GM12892 (cell line): ENCODE results near the gene DSG3.

Experiments used
- POLR2A ChIP-seq: IDR thresholded peaks from 2 replicates; pipeline ENCODE4 v1.6.1; 2011; ENCODE audit warnings: low read depth, low read length, control low read depth
- POLR2AphosphoS5 ChIP-seq: IDR thresholded peaks from 2 replicates; pipeline ENCODE4 v1.6.1; 2011; ENCODE audit warnings: low read depth, low read length, control low read depth
- TAF1 ChIP-seq: IDR thresholded peaks from 2 replicates; pipeline ENCODE4 v1.6.1; 2011; ENCODE audit warnings: low read depth, mild to moderate bottlenecking, control low read depth, low read length, borderline replicate concordance

DNA sequence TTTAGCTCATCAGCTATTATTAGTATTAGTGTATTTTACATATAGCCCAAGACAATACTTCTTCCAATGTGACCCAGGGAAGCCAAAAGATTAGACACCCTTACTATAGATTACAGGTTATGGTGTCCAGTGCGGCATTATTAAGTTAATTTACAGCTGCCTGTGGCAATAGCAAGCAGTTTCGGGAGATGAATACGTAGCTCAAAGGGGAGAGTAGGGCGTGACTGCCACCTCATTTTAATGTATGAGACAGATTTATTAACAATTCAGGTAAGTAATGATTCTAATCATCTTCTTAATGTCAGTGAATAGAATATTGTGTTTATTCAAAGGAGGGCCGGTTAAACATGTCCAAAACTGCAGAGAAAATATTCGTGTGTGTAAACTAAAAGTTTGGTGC lies 6.8 kb upstream of the DSG3 start:
- TF ChIP-seq POLR2AphosphoS5: no peak
- no peak for TF ChIP-seq POLR2A
- TF ChIP-seq TAF1: no peak
